ENCODE measurements around the gene DRC3.
"Not testable (repeated sequence)": the region's sequence is repeated elsewhere in the genome, so short reads cannot be mapped to it uniquely, and the experiment has no call there.

DRC3 gene

GRCh38 chr17:17994271-17995069 lies 21.8 kb downstream of the DRC3 start:
- peak; percentile 74 for DNase-seq (ENCODE audit: low spot score)

- not testable (repeated sequence) for DNase-seq (ENCODE audit: low spot score)
These were observed 23.2 kb downstream of the DRC3 start for GRCh38 chr17:17995887-17996286.

GRCh38 chr17:17998934-17999333 lies 26.3 kb downstream of the DRC3 start:
- no peak for DNase-seq (ENCODE audit: low spot score)

- DNase-seq (ENCODE audit: low spot score), result no peak
These were observed 26.8 kb downstream of the DRC3 start for GRCh38 chr17:17999364-18000029.

- no peak for DNase-seq (ENCODE audit: low spot score)
These were observed 27.4 kb downstream of the DRC3 start for GRCh38 chr17:18000030-18000408.

GRCh38 chr17:18002171-18002570 lies 29.5 kb downstream of the DRC3 start:
- no peak for DNase-seq (ENCODE audit: low spot score)

GRCh38 chr17:18004345-18004744 lies 31.7 kb downstream of the DRC3 start:
- no peak for DNase-seq (ENCODE audit: low spot score)

- DNase-seq (ENCODE audit: low spot score), result no peak
These were observed 32.2 kb downstream of the DRC3 start for GRCh38 chr17:18004884-18005305.

GRCh38 chr17:18005496-18005895 lies 32.8 kb downstream of the DRC3 start:
- no peak for DNase-seq (ENCODE audit: low spot score)

GRCh38 chr17:18006495-18007239 lies 34.0 kb downstream of the DRC3 start:
- no peak for DNase-seq (ENCODE audit: low spot score)

- no peak for DNase-seq (ENCODE audit: low spot score)
These were observed 36.0 kb downstream of the DRC3 start for GRCh38 chr17:18008496-18009268.

- DNase-seq (ENCODE audit: low spot score), result no peak
These were observed 37.2 kb downstream of the DRC3 start for GRCh38 chr17:18009609-18010420.

GRCh38 chr17:18011286-18011685 lies 38.6 kb downstream of the DRC3 start:
- DNase-seq (ENCODE audit: low spot score), result no peak

- no peak for DNase-seq (ENCODE audit: low spot score)
These were observed 41.3 kb downstream of the DRC3 start for GRCh38 chr17:18014006-18014405.

GRCh38 chr17:18015593-18015992 lies 42.9 kb downstream of the DRC3 start:
- DNase-seq (ENCODE audit: low spot score), result peak; percentile 51

GRCh38 chr17:18016426-18016825 lies 43.8 kb downstream of the DRC3 start:
- no peak for DNase-seq (ENCODE audit: low spot score)

- DNase-seq (ENCODE audit: low spot score), result no peak
These were observed 45.3 kb downstream of the DRC3 start for GRCh38 chr17:18017958-18018357.

GRCh38 chr17:18018411-18018921 lies 45.8 kb downstream of the DRC3 start:
- no peak for DNase-seq (ENCODE audit: low spot score)

GRCh38 chr17:18019838-18020154 lies 47.1 kb downstream of the DRC3 start:
- no peak for DNase-seq (ENCODE audit: low spot score)

- DNase-seq (ENCODE audit: low spot score), result no peak
These were observed 48.3 kb downstream of the DRC3 start for GRCh38 chr17:18020971-18021370.

GRCh38 chr17:18021372-18021771 lies 48.7 kb downstream of the DRC3 start:
- DNase-seq (ENCODE audit: low spot score), result no peak

Data from D341Med (cell line).